Measurements from ENCODE around the gene KRTAP12-1.

KRTAP12-1 gene

GRCh38 chr21:44653656-44654575, 28.0 kb downstream of the KRTAP12-1 start:
- in situ Hi-C loops (cut with MboI; ENCODE audit: low pct_unique_long_range_greater_than_20kb, low sequenced_read_pairs, unreplicated experiment): no loop called here
- no peak for DNase-seq (ENCODE audit: low spot score)

GRCh38 chr21:44653123-44653522, 28.8 kb downstream of the KRTAP12-1 start:
- no peak for TF ChIP-seq CTCF (IDR thresholded peaks at IDR 0.05; ENCODE audit: extremely low read depth, insufficient read depth, missing control alignments)
- in situ Hi-C loops (cut with MboI; ENCODE audit: low pct_unique_long_range_greater_than_20kb, low sequenced_read_pairs, unreplicated experiment): no loop called here
- no peak for DNase-seq (ENCODE audit: low spot score)

More at GRCh38 chr21:44653656-44654575, 28.0 kb downstream of the KRTAP12-1 start:
- TF ChIP-seq CTCF (IDR thresholded peaks at IDR 0.05; ENCODE audit: extremely low read depth, insufficient read depth, missing control alignments): no peak

- in situ Hi-C loops (cut with MboI; ENCODE audit: low pct_unique_long_range_greater_than_20kb, low sequenced_read_pairs, unreplicated experiment): no loop called here
- no peak for TF ChIP-seq CTCF (IDR thresholded peaks at IDR 0.05; ENCODE audit: extremely low read depth, insufficient read depth, missing control alignments)
- no peak for DNase-seq (ENCODE audit: low spot score)
Measured at GRCh38 chr21:44650973-44651675, 30.8 kb downstream of the KRTAP12-1 start.

GRCh38 chr21:44650265-44650972, 31.5 kb downstream of the KRTAP12-1 start:
- DNase-seq (ENCODE audit: low spot score): no peak
- TF ChIP-seq CTCF (IDR thresholded peaks at IDR 0.05; ENCODE audit: extremely low read depth, insufficient read depth, missing control alignments): no peak
- in situ Hi-C loops (cut with MboI; ENCODE audit: low pct_unique_long_range_greater_than_20kb, low sequenced_read_pairs, unreplicated experiment): no loop called here

DNA sequence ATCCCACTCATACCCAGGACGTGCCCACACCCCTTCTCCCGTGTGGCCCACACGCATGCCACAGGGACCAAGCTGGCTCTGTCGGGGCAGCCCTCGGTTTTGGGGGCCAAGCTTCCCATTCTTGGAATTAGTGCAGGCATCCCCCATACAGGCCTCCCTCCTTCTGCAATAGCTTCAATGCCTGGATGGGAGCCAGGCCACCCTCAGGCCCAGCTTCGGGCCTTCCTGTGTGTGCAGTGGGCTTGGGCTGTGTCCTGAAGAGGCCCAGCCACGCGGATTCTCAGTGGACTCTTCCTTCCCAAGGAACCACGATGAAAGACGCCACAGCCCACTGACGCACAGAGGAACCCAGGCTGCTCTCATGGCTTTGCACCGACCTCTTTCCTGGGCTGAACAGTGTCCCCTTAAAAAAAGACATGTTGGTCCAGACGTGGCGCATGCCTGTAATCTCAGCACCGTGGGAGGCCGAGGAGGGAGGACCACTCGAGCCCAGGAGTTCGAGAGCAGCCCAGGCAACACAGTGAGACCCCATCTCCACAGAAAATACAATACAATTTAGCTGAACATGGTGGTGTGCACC, 32.4 kb downstream of the KRTAP12-1 start:
- DNase-seq (ENCODE audit: low spot score): no peak
- no peak for TF ChIP-seq CTCF (IDR thresholded peaks at IDR 0.05; ENCODE audit: extremely low read depth, insufficient read depth, missing control alignments)
- in situ Hi-C loops (cut with MboI; ENCODE audit: low pct_unique_long_range_greater_than_20kb, low sequenced_read_pairs, unreplicated experiment): no loop called here
